Prostate gland (tissue), 2 donors: Measurements from ENCODE around the gene FANCE.

Source experiments
- POLR2A ChIP-seq: fragments of 450-650 bp; IDR thresholded peaks from one replicate; pipeline ENCODE4 v1.6.1; 2016; ENCODE audit warnings: antibody characterized with exemption, mild to moderate bottlenecking
- POLR2AphosphoS5 ChIP-seq: sonication (generic); formaldehyde crosslinking; IDR thresholded peaks from one replicate; pipeline ENCODE4 v1.6.1; 2017; ENCODE audit warnings: antibody characterized with exemption
- TF ChIP-seq, protein P1 (sequence below), 4 experiments: fragments of 200-600 bp in 2 of 4; fragments of 450-650 bp in 2 of 4; sonication (generic) in 2 of 4; IDR thresholded peaks; 1 replicate in 3 of 4; 2 replicates in 1 of 4; pipeline ENCODE4 v1.5.1; 2016 to 2019; ENCODE audit warnings: antibody characterized with exemption in 4 of 4, mild to moderate bottlenecking in 2 of 4, moderate library complexity in 2 of 4

DNA sequence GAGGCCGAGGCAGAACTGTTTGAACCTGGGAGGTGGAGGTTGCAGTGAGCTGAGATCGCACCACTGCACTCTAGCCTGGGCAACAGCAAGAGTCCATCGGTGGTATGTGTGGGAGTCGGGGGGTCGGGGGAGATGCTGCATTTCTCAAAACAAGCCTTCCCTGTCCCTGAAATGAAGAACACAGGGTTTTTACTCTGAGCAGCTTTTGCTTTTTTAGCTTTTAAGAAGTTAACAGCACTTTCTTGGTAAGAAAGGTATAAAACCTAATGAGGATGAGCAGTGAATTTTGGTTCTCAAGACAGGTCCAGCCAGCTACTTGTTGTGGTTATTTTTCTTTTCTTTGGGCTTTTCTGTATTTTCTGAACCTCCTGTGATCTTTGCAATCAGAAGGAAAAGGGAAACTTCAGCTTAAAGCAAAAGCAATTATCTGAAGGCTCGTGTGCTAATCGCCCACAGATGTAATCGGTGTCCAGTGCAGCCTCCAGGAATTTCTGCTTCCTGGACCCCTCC lies 19.8 kb downstream of the FANCE start:
- TF ChIP-seq POLR2A (no peak), POLR2AphosphoS5 (no peak)
- TF ChIP-seq, protein P1, sequence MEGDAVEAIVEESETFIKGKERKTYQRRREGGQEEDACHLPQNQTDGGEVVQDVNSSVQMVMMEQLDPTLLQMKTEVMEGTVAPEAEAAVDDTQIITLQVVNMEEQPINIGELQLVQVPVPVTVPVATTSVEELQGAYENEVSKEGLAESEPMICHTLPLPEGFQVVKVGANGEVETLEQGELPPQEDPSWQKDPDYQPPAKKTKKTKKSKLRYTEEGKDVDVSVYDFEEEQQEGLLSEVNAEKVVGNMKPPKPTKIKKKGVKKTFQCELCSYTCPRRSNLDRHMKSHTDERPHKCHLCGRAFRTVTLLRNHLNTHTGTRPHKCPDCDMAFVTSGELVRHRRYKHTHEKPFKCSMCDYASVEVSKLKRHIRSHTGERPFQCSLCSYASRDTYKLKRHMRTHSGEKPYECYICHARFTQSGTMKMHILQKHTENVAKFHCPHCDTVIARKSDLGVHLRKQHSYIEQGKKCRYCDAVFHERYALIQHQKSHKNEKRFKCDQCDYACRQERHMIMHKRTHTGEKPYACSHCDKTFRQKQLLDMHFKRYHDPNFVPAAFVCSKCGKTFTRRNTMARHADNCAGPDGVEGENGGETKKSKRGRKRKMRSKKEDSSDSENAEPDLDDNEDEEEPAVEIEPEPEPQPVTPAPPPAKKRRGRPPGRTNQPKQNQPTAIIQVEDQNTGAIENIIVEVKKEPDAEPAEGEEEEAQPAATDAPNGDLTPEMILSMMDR (IDR thresholded peaks at IDR 0.05) = no peak
